ENCODE data around the gene HEMGN.

Gene HEMGN

DNA sequence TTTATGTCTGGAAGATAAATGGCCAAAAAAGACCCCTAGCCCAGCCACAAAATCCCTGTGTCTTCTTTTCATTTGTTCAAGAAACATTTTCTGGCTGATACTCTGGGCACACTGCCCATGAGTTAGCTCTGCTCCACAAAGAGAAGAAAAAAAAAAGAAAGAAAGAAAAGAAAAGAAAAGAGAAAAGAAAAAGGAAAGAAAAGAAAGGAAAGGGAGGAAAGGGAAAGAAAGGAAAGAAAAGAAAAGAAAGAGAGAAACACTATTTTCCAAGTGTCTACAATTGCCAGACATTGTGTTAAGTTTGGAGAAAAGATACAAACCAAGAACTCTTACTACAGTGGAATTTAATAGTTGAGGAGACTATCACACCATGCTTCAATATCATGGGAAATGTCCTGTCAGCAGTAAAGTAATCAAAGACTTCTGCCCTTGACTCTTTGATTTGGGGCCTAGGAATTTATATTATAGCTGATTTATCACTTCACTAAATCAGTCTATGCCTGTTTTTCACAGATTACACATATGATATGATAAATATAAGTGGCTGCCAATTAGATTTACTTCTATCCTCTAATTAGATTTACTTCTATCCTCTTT lies 18.7 kb downstream of the HEMGN start:
- no peak for DNase-seq
- peaks cover 17% of the 10 kb centered on the region for H3F3A ChIP-seq (ENCODE audit: insufficient read depth, low read length)
- TF ChIP-seq, protein P1, sequence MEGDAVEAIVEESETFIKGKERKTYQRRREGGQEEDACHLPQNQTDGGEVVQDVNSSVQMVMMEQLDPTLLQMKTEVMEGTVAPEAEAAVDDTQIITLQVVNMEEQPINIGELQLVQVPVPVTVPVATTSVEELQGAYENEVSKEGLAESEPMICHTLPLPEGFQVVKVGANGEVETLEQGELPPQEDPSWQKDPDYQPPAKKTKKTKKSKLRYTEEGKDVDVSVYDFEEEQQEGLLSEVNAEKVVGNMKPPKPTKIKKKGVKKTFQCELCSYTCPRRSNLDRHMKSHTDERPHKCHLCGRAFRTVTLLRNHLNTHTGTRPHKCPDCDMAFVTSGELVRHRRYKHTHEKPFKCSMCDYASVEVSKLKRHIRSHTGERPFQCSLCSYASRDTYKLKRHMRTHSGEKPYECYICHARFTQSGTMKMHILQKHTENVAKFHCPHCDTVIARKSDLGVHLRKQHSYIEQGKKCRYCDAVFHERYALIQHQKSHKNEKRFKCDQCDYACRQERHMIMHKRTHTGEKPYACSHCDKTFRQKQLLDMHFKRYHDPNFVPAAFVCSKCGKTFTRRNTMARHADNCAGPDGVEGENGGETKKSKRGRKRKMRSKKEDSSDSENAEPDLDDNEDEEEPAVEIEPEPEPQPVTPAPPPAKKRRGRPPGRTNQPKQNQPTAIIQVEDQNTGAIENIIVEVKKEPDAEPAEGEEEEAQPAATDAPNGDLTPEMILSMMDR (IDR thresholded peaks at IDR 0.05; ENCODE audit: low read length), result no peak
- TF ChIP-seq EZH2 (optimal IDR thresholded peaks at IDR 0.05; ENCODE audit: low read depth, low read length), result no peak
- no peak for TF ChIP-seq EZH2phosphoT487 (IDR thresholded peaks at IDR 0.05; ENCODE audit: low read length)
- H3K79me2 ChIP-seq (ENCODE audit: low read length), result peaks cover 38% of the 10 kb centered on the region
- H3K4me3 ChIP-seq (ENCODE audit: low read length), result no peak overlapping the region
- H3K27ac ChIP-seq (ENCODE audit: low read length), result no peak overlapping the region
- H3K9me3 ChIP-seq (replicated peaks; ENCODE audit: insufficient read depth, low read length), result no peaks in the 10 kb centered on the region
- no peak overlapping the region for H3K9ac ChIP-seq (ENCODE audit: low read length)
- H2AFZ ChIP-seq (ENCODE audit: low read length), result no peak overlapping the region
- no peaks in the 10 kb centered on the region for H3K27me3 ChIP-seq (replicated peaks; ENCODE audit: insufficient read depth, low read length)
- H3K4me2 ChIP-seq (ENCODE audit: low read depth, low read length), result no peak overlapping the region
- H3K9me2 ChIP-seq (replicated peaks; ENCODE audit: insufficient read depth, low read length), result no peaks in the 10 kb centered on the region
- H4K20me1 ChIP-seq (ENCODE audit: insufficient read depth, low read length), result no peaks in the 10 kb centered on the region
- H3K36me3 ChIP-seq (replicated peaks; ENCODE audit: insufficient read depth, low read length), result no peaks in the 10 kb centered on the region
- peaks cover 7% of the 10 kb centered on the region for H3K4me1 ChIP-seq (ENCODE audit: low read length)

DNA sequence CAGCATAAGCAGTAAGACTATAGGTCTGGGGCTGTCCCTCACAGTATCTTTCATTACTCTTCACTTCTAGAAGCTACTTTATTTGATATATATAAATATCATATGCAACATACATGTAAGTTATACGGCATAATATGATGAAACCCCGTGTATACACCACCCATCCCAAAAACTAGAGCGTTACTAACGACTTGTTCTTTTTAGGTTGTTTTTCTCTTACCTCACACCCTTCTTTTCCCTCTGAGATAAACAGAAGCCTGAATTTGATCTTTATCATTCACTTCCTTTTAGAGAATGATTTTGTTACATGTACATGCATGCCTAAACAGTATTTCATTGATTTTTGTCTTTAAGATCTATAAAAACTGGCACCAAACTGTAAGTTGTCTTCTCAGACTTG lies 19.4 kb downstream of the HEMGN start:
- Histone ChIP-seq H3F3A (ENCODE audit: insufficient read depth, low read length) (peaks cover 17% of the 10 kb centered on the region), H4K20me1 (ENCODE audit: insufficient read depth, low read length) (no peaks in the 10 kb centered on the region), H3K9me3 (replicated peaks; ENCODE audit: insufficient read depth, low read length) (no peaks in the 10 kb centered on the region), H3K27me3 (replicated peaks; ENCODE audit: insufficient read depth, low read length) (no peaks in the 10 kb centered on the region), H3K9ac (ENCODE audit: low read length) (no peak overlapping the region), H3K79me2 (ENCODE audit: low read length) (peaks cover 38% of the 10 kb centered on the region), H3K36me3 (replicated peaks; ENCODE audit: insufficient read depth, low read length) (no peaks in the 10 kb centered on the region), H3K4me1 (ENCODE audit: low read length) (peaks cover 7% of the 10 kb centered on the region), H2AFZ (ENCODE audit: low read length) (no peak overlapping the region), H3K9me2 (replicated peaks; ENCODE audit: insufficient read depth, low read length) (no peaks in the 10 kb centered on the region), H3K27ac (ENCODE audit: low read length) (no peak overlapping the region), H3K4me2 (ENCODE audit: low read depth, low read length) (no peak overlapping the region), H3K4me3 (ENCODE audit: low read length) (no peak overlapping the region)
- DNase-seq, result no peak
- TF ChIP-seq EZH2 (optimal IDR thresholded peaks at IDR 0.05; ENCODE audit: low read depth, low read length) (no peak), EZH2phosphoT487 (IDR thresholded peaks at IDR 0.05; ENCODE audit: low read length) (no peak)
- TF ChIP-seq, protein P1 (IDR thresholded peaks at IDR 0.05; ENCODE audit: low read length), result no peak

DNA sequence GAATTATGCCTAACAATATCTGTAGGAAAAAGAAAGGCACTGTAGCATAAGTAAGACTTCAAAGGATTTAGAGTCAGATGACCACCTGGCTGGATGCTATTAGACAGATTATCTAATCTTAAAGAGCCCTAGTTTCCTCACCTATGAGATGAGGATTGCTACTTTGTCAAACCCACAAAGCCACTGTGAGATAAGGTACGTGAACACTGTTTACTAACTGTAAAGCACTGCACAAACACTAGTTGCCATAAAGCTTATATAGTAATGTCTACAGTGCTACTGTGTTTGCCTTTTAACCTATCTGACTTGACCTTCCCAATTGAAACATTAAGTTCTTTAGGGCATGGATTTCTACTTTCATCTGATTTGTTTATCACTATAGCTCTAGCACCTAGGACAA lies 26.0 kb downstream of the HEMGN start:
- H3F3A ChIP-seq (ENCODE audit: insufficient read depth, low read length), result no peaks in the 10 kb centered on the region
- no peaks in the 10 kb centered on the region for H3K9me2 ChIP-seq (replicated peaks; ENCODE audit: insufficient read depth, low read length)
- TF ChIP-seq, protein P1 (IDR thresholded peaks at IDR 0.05; ENCODE audit: low read length), result no peak
- no peak for TF ChIP-seq EZH2 (optimal IDR thresholded peaks at IDR 0.05; ENCODE audit: low read depth, low read length)
- no peak for TF ChIP-seq EZH2phosphoT487 (IDR thresholded peaks at IDR 0.05; ENCODE audit: low read length)
- H3K4me1 ChIP-seq (ENCODE audit: low read length), result no peaks in the 10 kb centered on the region
- DNase-seq, result no peak
- H3K27me3 ChIP-seq (replicated peaks; ENCODE audit: insufficient read depth, low read length), result no peaks in the 10 kb centered on the region
- H3K9ac ChIP-seq (ENCODE audit: low read length), result no peak overlapping the region
- H3K4me3 ChIP-seq (ENCODE audit: low read length), result no peak overlapping the region
- no peak overlapping the region for H2AFZ ChIP-seq (ENCODE audit: low read length)
- H3K27ac ChIP-seq (ENCODE audit: low read length), result no peak overlapping the region
- H4K20me1 ChIP-seq (ENCODE audit: insufficient read depth, low read length), result no peaks in the 10 kb centered on the region
- H3K79me2 ChIP-seq (ENCODE audit: low read length), result peaks cover 14% of the 10 kb centered on the region
- H3K9me3 ChIP-seq (replicated peaks; ENCODE audit: insufficient read depth, low read length), result no peaks in the 10 kb centered on the region
- peaks cover 4% of the 10 kb centered on the region; the same call in 1 of the 2 replicates for H3K36me3 ChIP-seq (replicated peaks; ENCODE audit: insufficient read depth, low read length)
- H3K4me2 ChIP-seq (ENCODE audit: low read depth, low read length), result no peak overlapping the region
